C4-2B (cell line): ENCODE data around the gene TSPAN1.

Experiments used
- ZFX ChIP-seq: fragments of 450-650 bp; IDR thresholded peaks from 2 replicates; pipeline ENCODE4 v1.6.1; 2017
- TF ChIP-seq, protein P1 (sequence below): fragments of 450-650 bp; conservative IDR thresholded peaks from 2 replicates; pipeline ENCODE4 v1.5.1; 2017; ENCODE audit warnings: mild to moderate bottlenecking

DNA sequence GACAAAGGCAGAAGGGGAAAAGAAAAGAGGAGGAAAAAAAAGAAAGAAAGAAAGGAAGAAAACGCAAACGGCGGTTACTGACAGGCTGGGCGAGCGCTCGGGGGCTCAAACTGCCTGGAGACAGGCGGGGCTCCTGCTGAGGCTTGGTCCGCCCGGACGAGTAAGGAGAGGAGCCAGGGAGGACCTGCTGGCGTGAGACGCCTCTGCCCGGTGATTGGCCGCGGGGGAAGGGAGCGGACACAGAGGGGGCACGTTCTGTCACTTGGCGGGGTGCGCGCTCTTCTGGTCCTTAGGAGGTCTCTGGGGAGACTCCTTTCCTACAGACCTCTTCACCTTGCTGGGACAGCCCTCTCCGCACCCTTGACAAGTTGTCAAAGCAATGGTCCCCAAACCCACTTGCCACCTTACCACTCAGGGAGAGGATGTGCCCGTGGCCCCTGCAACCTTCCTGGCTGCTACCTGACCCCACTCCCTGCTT, 41.7 kb upstream of the TSPAN1 start:
- TF ChIP-seq, protein P1, sequence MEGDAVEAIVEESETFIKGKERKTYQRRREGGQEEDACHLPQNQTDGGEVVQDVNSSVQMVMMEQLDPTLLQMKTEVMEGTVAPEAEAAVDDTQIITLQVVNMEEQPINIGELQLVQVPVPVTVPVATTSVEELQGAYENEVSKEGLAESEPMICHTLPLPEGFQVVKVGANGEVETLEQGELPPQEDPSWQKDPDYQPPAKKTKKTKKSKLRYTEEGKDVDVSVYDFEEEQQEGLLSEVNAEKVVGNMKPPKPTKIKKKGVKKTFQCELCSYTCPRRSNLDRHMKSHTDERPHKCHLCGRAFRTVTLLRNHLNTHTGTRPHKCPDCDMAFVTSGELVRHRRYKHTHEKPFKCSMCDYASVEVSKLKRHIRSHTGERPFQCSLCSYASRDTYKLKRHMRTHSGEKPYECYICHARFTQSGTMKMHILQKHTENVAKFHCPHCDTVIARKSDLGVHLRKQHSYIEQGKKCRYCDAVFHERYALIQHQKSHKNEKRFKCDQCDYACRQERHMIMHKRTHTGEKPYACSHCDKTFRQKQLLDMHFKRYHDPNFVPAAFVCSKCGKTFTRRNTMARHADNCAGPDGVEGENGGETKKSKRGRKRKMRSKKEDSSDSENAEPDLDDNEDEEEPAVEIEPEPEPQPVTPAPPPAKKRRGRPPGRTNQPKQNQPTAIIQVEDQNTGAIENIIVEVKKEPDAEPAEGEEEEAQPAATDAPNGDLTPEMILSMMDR, result no peak
- TF ChIP-seq ZFX, result no peak
